ENCODE data around the gene ADAMTSL3.

GRCh38 chr15:83793069-83793468 lies 139.1 kb downstream of the ADAMTSL3 start:
- TF ChIP-seq POLR2A (IDR thresholded peaks at IDR 0.05), result no peak
- TF ChIP-seq, protein P1, sequence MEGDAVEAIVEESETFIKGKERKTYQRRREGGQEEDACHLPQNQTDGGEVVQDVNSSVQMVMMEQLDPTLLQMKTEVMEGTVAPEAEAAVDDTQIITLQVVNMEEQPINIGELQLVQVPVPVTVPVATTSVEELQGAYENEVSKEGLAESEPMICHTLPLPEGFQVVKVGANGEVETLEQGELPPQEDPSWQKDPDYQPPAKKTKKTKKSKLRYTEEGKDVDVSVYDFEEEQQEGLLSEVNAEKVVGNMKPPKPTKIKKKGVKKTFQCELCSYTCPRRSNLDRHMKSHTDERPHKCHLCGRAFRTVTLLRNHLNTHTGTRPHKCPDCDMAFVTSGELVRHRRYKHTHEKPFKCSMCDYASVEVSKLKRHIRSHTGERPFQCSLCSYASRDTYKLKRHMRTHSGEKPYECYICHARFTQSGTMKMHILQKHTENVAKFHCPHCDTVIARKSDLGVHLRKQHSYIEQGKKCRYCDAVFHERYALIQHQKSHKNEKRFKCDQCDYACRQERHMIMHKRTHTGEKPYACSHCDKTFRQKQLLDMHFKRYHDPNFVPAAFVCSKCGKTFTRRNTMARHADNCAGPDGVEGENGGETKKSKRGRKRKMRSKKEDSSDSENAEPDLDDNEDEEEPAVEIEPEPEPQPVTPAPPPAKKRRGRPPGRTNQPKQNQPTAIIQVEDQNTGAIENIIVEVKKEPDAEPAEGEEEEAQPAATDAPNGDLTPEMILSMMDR (IDR thresholded peaks at IDR 0.05), result no peak
- no peak for TF ChIP-seq POLR2AphosphoS5 (IDR thresholded peaks at IDR 0.05)
- no peak for TF ChIP-seq EP300 (IDR thresholded peaks at IDR 0.05)

All from suprapubic skin (tissue), 4 donors.